ENCODE data around the gene PROM2. TPM values are rescaled to one million over a fixed set of nuclear protein-coding genes. Genes with fewer than 3 reads are reported as not detected.
A peak's percentile ranks its signal among the peaks of the same experiment; 100 is the strongest.

Gene PROM2
- total RNA-seq, 1 experiment from 2014 or later = 129 TPM

DNA sequence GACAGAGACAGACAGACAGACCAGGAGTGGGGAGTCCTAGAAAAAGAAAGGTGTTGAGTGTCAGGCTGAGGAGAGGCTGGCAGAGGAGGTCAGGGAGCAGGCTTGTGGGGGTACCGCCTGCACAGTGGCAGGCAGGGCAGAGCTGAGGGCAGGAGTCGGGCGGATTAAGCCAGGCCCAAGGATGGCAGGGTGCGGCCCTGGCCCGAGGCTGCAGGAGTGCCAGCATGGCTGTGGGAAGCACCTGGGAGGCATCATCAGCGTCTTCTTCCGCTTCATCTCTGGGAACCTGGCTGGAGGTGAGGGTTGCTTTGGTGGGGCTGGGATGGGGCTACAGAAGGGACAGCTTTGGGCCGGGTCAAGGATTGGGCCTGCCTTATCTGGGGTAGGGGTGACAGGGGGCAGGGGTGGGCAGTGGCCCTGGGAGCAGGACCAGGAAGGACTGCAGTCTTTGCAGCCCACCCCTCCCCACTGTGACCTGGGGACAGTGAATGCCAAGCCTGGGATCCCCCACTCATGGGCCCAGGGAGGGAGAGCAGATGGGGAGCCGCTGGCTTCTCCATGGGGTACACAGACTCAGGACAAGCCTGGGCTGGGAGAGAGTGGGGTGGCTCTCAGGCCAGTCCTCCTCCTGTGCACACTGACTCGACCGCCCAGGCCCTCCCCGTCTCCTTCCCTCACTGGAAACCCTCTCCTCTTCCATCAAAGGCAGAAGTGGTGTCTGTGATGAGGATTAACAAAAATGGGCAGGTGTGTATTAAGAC lies 43.6 kb downstream of the PROM2 start:
- no peaks in the 10 kb centered on the region for H3K9me3 ChIP-seq (ENCODE audit: insufficient read depth, low read depth)
- peak overlapping the region; percentile 46 for H3K4me3 ChIP-seq
- H3F3A ChIP-seq (ENCODE audit: insufficient read depth, low read depth) = peaks cover 36% of the 10 kb centered on the region
- BruUV-seq (replicated peaks) = no TSS peak
- DNase-seq = peak in 1 of 2 experiments; percentile 55
- H3K79me2 ChIP-seq (ENCODE audit: low read depth) = peaks cover 8% of the 10 kb centered on the region; the same call in 1 of the 2 replicates
- H2AFZ ChIP-seq = peak overlapping the region; percentile 26; the same call in 1 of the 2 replicates
- TF ChIP-seq EZH2 (IDR thresholded peaks at IDR 0.05; ENCODE audit: low read depth) (no peak), CTCF (conservative IDR thresholded peaks at IDR 0.05) (no peak)
- H3K27me3 ChIP-seq (ENCODE audit: insufficient read depth, low read depth) = no peaks in the 10 kb centered on the region
- peak overlapping the region; percentile 88 for H3K27ac ChIP-seq
- peaks cover 76% of the 10 kb centered on the region for H3K4me1 ChIP-seq (replicated peaks; ENCODE audit: insufficient read depth)
- POLR2A ChIA-PET (ENCODE audit: unreplicated experiment) = no interaction called here
- H3K36me3 ChIP-seq (ENCODE audit: low read depth) = no peaks in the 10 kb centered on the region
- CTCF ChIA-PET = no interaction called here
- no peaks in the 10 kb centered on the region for H4K20me1 ChIP-seq (ENCODE audit: insufficient read depth)
- intact Hi-C loops (cut with micrococcal nuclease; ENCODE audit: unreplicated experiment) = no loop called here
- H3K9me2 ChIP-seq (ENCODE audit: insufficient read depth) = no peaks in the 10 kb centered on the region
- peak overlapping the region; percentile 83 for H3K4me2 ChIP-seq

DNA sequence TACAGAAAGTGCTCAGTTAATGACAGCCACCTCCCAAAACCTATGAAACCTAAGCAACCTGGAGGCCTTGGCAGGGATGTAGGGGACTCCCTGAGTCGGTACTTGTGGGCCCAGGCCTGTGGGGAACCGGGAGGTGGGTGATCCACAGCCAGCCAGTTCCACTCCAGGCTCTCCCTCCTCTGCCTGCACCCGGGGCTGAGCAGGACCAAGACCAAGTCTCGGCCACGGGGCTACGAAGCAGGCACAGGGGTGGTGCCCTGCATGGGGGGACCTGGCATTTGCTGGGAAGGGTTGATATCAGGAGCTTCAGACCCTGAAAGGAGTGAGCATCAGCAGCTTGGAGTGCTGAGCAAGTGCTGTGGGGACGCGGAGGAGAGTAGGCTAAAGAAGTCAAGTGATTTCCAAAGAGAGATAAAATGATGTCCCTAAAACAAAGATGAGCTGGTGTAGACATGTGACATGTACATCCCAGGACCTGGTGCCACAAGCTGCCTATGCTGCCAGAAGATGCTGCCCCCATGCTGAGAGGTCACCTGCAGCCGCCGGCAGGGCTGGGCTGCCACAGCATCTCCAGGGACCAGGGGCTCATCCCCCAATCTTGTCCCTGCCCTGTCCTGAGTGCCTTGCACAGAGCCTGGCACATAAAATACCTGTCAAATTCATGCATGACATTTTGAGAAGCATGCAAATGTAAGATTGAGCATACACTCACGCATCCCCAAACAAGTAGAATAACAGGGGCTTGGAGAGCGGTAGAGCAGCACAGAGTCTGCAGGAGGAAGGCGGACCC lies 44.4 kb downstream of the PROM2 start:
- Histone ChIP-seq H4K20me1 (ENCODE audit: insufficient read depth) (no peaks in the 10 kb centered on the region), H3K4me2 (peak overlapping the region; percentile 83), H3K4me1 (replicated peaks; ENCODE audit: insufficient read depth) (peaks cover 68% of the 10 kb centered on the region), H2AFZ (no peak overlapping the region), H3K79me2 (ENCODE audit: low read depth) (peaks cover 8% of the 10 kb centered on the region; the same call in 1 of the 2 replicates), H3K36me3 (ENCODE audit: low read depth) (no peaks in the 10 kb centered on the region), H3K27me3 (ENCODE audit: insufficient read depth, low read depth) (no peaks in the 10 kb centered on the region), H3K9me3 (ENCODE audit: insufficient read depth, low read depth) (no peaks in the 10 kb centered on the region), H3F3A (ENCODE audit: insufficient read depth, low read depth) (peaks cover 36% of the 10 kb centered on the region), H3K27ac (no peak overlapping the region), H3K9me2 (ENCODE audit: insufficient read depth) (no peaks in the 10 kb centered on the region), H3K4me3 (peak overlapping the region; percentile 46; the same call in 1 of the 2 replicates)
- CTCF ChIA-PET = no interaction called here
- TF ChIP-seq EZH2 (IDR thresholded peaks at IDR 0.05; ENCODE audit: low read depth) = no peak
- no peak for TF ChIP-seq CTCF (conservative IDR thresholded peaks at IDR 0.05)
- intact Hi-C loops (cut with micrococcal nuclease; ENCODE audit: unreplicated experiment) = no loop called here
- BruUV-seq (replicated peaks) = no TSS peak
- no peak for DNase-seq
- POLR2A ChIA-PET (ENCODE audit: unreplicated experiment) = no interaction called here

DNA sequence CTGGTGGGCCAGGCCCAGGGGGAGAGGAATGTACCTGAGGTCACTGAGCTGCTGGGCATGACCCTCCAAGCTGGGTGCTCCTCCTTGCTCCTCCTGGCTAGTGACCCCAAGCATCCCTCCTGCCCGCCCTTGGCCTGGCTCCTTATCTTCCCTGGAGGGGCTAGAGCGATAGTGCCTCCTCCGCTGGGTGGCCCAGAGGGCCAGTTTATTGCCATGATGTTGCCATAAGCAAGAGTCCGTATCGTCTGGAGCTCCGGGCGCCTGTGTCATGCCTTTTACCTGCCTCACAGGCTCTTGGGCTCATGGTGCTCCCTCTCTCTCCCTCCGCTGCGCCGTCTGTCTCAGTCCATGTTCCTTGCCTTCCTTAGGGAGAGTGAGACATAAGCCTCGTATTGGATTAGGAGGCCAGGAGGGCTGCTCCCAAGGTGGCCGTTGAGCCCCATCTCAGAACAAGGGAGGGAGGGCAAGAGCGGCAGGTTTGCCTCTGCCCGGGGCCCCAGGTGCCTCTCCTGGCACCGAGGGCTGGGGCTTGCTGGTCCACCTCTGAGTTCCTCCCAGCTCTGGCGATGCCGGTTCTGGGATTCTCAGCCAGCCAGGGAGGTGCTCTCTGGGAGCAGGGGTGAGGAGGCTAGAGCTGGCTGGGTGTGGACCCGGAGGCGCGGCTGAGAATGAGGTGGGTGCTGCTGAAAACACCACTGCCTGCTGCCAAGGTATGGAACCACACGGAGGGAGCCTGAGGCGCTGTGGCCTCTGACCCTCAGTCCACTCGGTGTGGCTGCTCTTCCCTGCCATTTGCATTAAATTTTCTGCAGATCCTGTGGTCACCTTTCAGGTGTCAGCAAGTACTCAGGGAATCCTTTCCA lies 45.5 kb downstream of the PROM2 start:
- H3K9me2 ChIP-seq (ENCODE audit: insufficient read depth) = no peaks in the 10 kb centered on the region
- peaks cover 29% of the 10 kb centered on the region for H3F3A ChIP-seq (ENCODE audit: insufficient read depth, low read depth)
- DNase-seq = peak in 1 of 2 experiments; percentile 69
- no TSS peak for BruUV-seq (replicated peaks)
- CTCF ChIA-PET = no interaction called here
- no peaks in the 10 kb centered on the region for H3K27me3 ChIP-seq (ENCODE audit: insufficient read depth, low read depth)
- H3K4me3 ChIP-seq = no peak overlapping the region
- H3K27ac ChIP-seq = no peak overlapping the region
- H3K4me1 ChIP-seq (replicated peaks; ENCODE audit: insufficient read depth) = peaks cover 58% of the 10 kb centered on the region
- intact Hi-C loops (cut with micrococcal nuclease; ENCODE audit: unreplicated experiment) = no loop called here
- TF ChIP-seq CTCF (conservative IDR thresholded peaks at IDR 0.05) = no peak
- no peak for TF ChIP-seq EZH2 (IDR thresholded peaks at IDR 0.05; ENCODE audit: low read depth)
- H3K79me2 ChIP-seq (ENCODE audit: low read depth) = peaks cover 8% of the 10 kb centered on the region; the same call in 1 of the 2 replicates
- no peaks in the 10 kb centered on the region for H4K20me1 ChIP-seq (ENCODE audit: insufficient read depth)
- H3K9me3 ChIP-seq (ENCODE audit: insufficient read depth, low read depth) = no peaks in the 10 kb centered on the region
- POLR2A ChIA-PET (ENCODE audit: unreplicated experiment) = no interaction called here
- H3K36me3 ChIP-seq (ENCODE audit: low read depth) = no peaks in the 10 kb centered on the region
- peak overlapping the region; percentile 83 for H3K4me2 ChIP-seq
- no peak overlapping the region for H2AFZ ChIP-seq
